Stimulated activated CD8-positive, alpha-beta memory T cell treated with anti-CD3 and anti-CD28 coated beads, Interleukin-4, amount 100 ng/mL, for 1 hour (primary cell): ENCODE data around the gene DMXL2.

Experiments used
- DNase-seq, 2 donors: peaks; one replicate each; pipeline ENCODE4 v3.0.0-alpha.2; 2020; ENCODE audit warnings: low read depth in 2 of 2, low spot score in 1 of 2

Gene DMXL2

DNA sequence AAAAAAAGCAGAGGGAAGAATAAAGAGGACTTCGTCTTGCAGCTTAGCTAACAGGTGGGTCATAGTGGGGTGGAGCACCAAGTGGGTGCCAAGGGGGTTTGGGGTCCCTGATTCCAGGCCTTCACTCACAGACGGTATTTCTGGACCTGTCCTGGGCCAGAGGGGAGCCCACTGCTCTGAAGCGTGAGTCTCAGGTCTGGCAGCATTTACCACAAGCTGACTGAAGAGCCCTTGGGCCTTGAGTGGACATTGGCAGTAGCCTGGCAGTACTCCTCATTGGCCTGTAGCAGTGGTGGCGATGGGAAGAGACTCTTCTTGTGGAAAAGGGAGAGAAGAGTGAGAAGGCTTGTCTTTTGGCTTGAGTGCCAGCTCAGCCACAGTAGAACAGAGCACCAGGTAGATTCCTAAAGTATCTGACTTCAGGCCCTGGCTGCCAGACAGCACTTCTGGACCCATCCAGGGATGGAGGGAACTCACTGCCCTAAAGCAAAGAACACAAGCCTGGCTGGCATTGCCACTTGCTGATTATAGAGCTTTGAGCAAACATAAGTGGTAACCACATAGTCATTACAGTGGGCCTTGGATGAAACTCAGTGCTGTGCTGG, 208.2 kb downstream of the DMXL2 start:
- no peak for DNase-seq

DNA sequence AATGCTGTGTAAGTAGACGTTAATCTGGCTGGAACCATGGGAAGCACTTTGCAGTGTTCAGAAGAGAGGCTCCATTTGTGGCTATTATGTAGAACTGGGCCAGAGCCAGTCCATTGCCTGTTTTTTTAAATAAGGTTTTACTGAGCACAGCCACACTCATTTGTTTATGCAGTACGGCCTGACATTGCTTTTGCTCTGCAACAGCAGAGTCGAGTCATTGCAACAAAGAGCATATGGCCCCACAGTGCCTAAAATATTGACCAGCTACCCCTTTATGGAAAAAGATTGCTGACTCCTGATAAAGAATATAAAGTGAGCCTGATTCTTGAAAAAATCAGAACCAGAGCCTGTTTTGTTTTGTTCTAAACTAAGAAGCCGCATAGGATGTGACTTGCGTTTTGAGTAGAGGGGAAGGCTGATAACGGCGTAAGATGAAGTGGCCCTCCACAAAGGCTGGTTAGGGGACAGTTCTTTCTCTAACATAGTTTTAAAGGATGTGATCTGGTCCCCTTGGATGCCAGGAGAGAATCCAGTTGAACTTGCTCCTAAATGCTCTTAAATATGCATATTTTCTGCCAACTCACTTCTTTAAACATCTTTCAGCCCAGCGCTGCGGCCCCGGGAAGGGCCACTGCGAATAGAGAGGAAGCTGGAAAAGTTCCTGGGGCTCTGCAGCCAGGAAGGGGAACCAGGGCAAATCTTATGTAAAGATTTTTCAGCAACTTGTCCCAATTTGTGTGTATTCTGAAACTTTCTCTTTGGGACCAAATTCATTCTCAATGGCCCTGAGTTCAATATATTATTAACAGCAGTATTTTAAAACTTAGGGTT, 216.7 kb downstream of the DMXL2 start:
- DNase-seq, result no peak

DNA sequence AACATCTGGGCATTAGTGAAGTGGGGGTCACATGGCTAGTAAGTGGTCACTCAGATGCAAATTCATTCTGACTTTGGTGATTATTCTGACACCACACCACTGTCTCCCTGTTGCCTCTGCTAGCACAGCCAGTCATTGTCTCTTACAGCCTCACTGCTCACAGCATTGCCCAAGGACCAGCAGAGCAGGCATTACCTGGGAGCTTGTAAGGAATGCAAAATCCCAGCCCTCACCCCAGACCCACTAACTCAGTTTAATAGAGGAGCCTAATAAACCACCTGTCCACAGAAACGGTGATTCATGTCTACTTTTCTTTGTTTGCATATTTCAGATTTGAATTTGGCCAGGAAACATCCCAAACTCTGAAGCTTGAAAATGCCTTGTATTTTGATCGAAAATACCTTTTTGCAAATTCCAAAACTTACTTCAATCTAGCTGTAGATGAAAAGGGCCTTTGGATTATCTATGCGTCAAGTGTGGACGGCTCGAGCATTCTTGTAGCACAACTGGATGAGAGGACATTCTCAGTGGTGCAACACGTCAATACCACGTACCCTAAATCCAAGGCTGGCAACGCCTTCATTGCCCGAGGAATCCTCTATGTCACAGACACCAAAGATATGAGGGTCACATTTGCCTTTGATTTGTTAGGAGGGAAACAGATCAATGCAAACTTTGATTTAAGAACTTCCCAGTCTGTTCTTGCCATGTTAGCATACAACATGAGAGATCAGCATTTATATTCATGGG, 218.4 kb downstream of the DMXL2 start:
- DNase-seq, result no peak

DNA sequence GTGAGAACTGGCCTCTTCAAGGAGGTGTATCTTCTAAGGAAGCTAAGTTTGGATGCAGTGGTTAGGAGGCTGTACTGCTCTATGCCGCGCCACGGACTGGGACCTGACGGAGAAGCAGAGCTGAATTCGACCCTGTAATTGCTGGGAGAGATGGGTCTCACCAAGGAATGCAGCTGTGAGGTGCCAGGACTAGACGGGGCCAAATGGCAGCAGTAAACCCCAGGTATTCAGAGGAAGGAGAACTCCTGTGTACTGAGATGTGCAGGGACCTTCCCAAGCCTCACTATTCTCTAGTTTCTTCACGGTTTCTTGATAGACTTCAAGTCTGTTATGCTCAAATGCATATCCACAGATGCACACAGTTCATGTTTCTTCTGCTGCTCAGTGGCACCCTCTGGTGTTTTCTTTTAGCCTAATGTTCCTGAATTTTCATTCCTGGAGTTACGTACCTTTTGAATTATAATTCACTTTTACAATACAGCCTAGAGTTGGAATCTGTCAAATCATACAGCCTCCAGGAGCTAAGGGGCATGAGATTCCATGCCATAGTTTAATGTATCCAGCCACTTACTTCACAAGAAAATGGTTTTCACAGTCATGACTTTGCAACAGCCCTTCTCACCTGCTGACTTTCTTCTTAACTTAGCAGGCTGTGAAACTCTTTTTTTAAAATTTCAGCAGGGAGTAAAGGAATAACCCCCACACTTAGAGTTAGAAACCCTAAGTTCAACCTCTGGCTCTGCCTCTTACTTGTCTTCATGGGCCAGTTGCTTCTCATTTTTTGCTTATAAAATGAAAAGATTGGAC, 219.3 kb downstream of the DMXL2 start:
- no peak for DNase-seq

DNA sequence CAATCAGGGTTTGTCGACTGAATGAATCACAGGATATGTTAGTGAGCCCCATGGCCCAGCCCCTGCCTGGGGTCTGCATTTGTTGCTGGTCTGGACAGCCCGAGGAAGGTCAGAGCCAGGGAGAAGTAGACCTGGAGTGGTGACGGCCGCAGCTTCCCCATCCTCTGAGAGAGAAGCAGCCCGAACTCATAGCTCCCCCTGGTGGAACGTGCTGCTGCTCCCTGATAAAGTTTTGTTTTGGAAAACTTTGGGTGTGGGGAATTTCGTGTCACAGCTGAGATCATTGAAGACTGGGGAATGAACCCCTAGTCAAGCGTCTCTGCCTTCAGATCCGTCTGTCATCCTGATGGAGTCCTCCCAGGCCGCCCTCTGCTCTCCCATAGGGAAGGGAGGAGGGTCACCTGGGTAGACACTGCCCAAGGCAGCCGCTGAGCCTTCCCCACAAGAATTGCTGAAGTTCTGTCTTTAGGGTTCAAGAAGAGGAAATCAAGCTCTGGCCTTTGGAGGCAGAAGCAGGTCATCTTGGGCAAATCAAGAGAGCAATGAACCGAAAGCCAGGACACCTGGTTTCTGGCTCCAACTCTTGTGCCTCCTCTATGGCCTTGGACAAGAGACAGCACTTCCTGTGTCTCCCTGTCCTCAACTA, 220.6 kb downstream of the DMXL2 start:
- no peak for DNase-seq

DNA sequence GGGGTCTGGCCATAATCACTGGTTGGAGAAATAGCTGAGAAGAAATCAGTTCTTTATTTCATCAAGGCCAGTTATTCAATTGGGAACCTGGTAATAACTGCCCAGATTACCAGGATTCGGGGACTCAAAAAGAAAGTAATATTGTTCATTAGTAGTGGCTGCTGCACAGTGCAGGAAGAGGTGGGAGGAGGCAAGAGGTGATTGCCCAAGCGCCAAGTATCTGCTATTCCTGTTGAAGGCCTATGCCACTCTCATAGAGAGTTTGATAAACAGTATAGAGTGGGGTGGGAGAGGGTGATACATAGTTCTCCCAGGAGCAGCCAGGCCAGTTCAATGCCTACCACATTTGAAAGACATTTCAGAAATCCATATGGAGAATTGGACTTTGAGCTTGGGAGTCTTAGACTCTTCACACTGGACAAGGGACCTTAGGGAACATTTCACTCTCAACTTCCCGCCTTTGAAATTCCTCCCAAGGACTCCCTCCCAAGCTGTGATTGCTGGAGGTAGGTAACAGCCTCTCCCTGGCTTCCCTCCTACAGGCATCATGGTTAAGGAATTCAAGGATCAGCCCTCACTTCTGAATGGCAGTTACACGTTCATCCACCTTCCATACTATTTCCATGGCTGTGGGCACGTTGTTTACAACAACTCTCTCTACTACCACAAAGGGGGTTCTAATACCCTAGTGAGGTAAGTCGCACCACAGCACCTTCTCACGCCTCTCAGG, 221.4 kb downstream of the DMXL2 start:
- no peak for DNase-seq

DNA sequence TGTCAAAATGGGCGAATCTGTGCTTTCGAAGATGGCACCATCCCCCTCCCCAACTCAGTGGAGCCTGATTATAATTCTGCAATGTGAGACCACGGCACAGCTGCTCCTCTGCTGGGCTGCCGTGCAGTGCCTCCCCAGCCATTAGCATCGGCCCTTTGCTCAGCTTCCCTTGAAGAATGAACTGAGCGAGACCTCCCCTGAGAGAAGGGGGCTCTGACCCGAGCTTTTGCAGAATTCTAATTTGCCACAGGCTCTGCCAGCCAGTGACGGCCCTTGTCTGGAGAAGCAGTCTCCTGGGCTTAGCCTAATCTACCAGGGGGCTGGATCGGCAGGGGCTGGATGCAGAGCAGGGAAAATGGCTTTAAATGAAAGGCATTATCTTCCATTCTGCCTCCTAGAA, 223.9 kb downstream of the DMXL2 start:
- DNase-seq, result no peak
